T-cell (primary cell): ENCODE results near the gene KCNMA1. TPM values are rescaled to one million over a fixed set of nuclear protein-coding genes. Genes with fewer than 3 reads are reported as not detected.

Experiments
- ATAC-seq, 4 experiments: fragments of 200-7000 bp in 3 of 4; fragments of 150-1000 bp in 1 of 4; cut with Tn5 transposase; replicated peaks in 1 of 4; 1 replicate in 3 of 4; 2 replicates in 1 of 4; pipeline ENCODE4 v1.10.0; 2021; ENCODE audit warnings: moderate library complexity in 3 of 4, mild to moderate bottlenecking in 2 of 4, moderate number of reproducible peaks in 1 of 4
- CTCF ChIA-PET, 2 donors: fragments of 300-600 bp; sonication (Branson Sonifier 250); formaldehyde crosslinking; loops; one replicate each; lab custom pipeline; 2022; ENCODE audit warnings: antibody characterized with exemption in 2 of 2; lab: Charles Lee
- POLR2A ChIA-PET, 2 donors: fragments of 300-600 bp; sonication (Branson Sonifier 250); formaldehyde crosslinking; loops; one replicate each; lab custom pipeline; 2022; ENCODE audit warnings: antibody characterized with exemption in 2 of 2; lab: Charles Lee
- DNase-seq, 35 experiments: peaks; one replicate each; pipeline versions ENCODE4 v3.0.0 to v3.0.0-alpha.2; 2013 to 2023
- H3K27ac ChIP-seq: one replicate; pipeline ENCODE4 v1.5.1; 2013; ENCODE audit warnings: low read length
- H3K27me3 ChIP-seq, 2 experiments: replicated peaks in 1 of 2; 1 replicate in 1 of 2; 2 replicates in 1 of 2; pipeline versions ENCODE4 v1.6.1 to v1.7.0; 2013; ENCODE audit warnings: low read length in 1 of 2, mixed read lengths in 1 of 2; ENCODE audit not compliant: control insufficient read depth in 2 of 2, insufficient read depth in 2 of 2; ENCODE audit errors: extremely low read depth in 1 of 2
- H3K36me3 ChIP-seq, 2 donors: 1 replicate in 1 of 2; 2 replicates in 1 of 2; pipeline versions ENCODE4 v1.6.1 to v1.7.0; 2013; ENCODE audit warnings: low read length in 1 of 2; ENCODE audit not compliant: control insufficient read depth in 2 of 2, insufficient read depth in 1 of 2; ENCODE audit errors: extremely low read depth in 1 of 2
- H3K4me1 ChIP-seq, 2 experiments: 1 replicate in 1 of 2; 2 replicates in 1 of 2; pipeline versions ENCODE4 v1.6.1 to v1.7.0; 2013; ENCODE audit warnings: low read length in 2 of 2, mixed read lengths in 1 of 2; ENCODE audit not compliant: insufficient read depth in 2 of 2, control insufficient read depth in 1 of 2; ENCODE audit errors: extremely low read depth in 1 of 2
- H3K4me3 ChIP-seq, 2 donors: 1 replicate in 1 of 2; 2 replicates in 1 of 2; pipeline versions ENCODE4 v1.5.1 to v1.7.0; 2013; ENCODE audit warnings: mild to moderate bottlenecking in 2 of 2, low read length in 1 of 2, moderate library complexity in 1 of 2; ENCODE audit not compliant: control insufficient read depth in 1 of 2; ENCODE audit errors: extremely low read depth in 1 of 2
- H3K9me3 ChIP-seq: 2 replicates; pipeline ENCODE4 v1.7.0; 2013
- H3K27ac Mint-ChIP-seq, 2 donors: one replicate each; pipeline ENCODE4 v1.8.0; 2020 to 2021; ENCODE audit warnings: mild to moderate bottlenecking in 2 of 2, mixed read lengths in 2 of 2
- H3K27me3 Mint-ChIP-seq, 2 donors: one replicate each; pipeline ENCODE4 v1.8.0; 2021 to 2022; ENCODE audit warnings: mixed read lengths in 2 of 2
- H3K36me3 Mint-ChIP-seq: one replicate; pipeline ENCODE4 v1.8.0; 2021; ENCODE audit warnings: mixed read lengths
- H3K4me1 Mint-ChIP-seq, 3 donors: one replicate each; pipeline ENCODE4 v1.8.0; 2020 to 2022; ENCODE audit warnings: mixed read lengths in 3 of 3, mild to moderate bottlenecking in 1 of 3
- H3K4me3 Mint-ChIP-seq, 3 donors: one replicate each; pipeline ENCODE4 v1.8.0; 2020 to 2022; ENCODE audit warnings: mild to moderate bottlenecking in 3 of 3, mixed read lengths in 3 of 3, moderate library complexity in 3 of 3
- H3K9me3 Mint-ChIP-seq, 3 donors: one replicate each; pipeline ENCODE4 v1.8.0; 2020 to 2022; ENCODE audit warnings: mixed read lengths in 3 of 3
- WGBS: methylation state at CpG from one replicate; pipeline ENCODE4 v1.1.5; 2013; ENCODE audit warnings: missing lambda C conversion rate; ENCODE audit not compliant: insufficient coverage; 5-methylcytosine and 5-hydroxymethylcytosine counted together
- total RNA-seq, 35 experiments: library from RNA in 6 of 35; stranded (reverse) in 6 of 35; fragments of 120-200 nt in 1 of 35; gene quantifications; one replicate each; pipeline versions ENCODE4 v1.2.1 to v1.2.4 and lab custom pipeline; 2013 to 2026

The KCNMA1 gene
- total RNA-seq, 5 donors from 2014 or later (not counting 1 experiment from before 2014, with no cell fraction given): 0.14 to 1.6 (median 0.60) TPM

- ATAC-seq: no peak
- ChIA-PET CTCF (no interaction called here), POLR2A (no interaction called here)
- Histone ChIP-seq H3K27ac (no peak overlapping the region), H3K4me1 (no peaks in the 10 kb centered on the region), H3K9me3 (no peaks in the 10 kb centered on the region), H3K27me3 (peaks cover 0 to 4% of the 10 kb centered on the region in 2 experiments), H3K36me3 (no peaks in the 10 kb centered on the region), H3K4me3 (no peak overlapping the region)
- WGBS: 71% methylated on average over 1 of the region's 3 CpGs
- no peaks in the 10 kb centered on the region for H3K9me3 Mint-ChIP-seq
- H3K27ac Mint-ChIP-seq: no peak overlapping the region
- no peak overlapping the region for H3K4me3 Mint-ChIP-seq
- H3K4me1 Mint-ChIP-seq: no peaks in the 10 kb centered on the region
- no peak for DNase-seq
- H3K36me3 Mint-ChIP-seq: no peaks in the 10 kb centered on the region
- H3K27me3 Mint-ChIP-seq: peaks cover 2 to 10% of the 10 kb centered on the region in 2 donors
These were observed 50.2 kb downstream of the KCNMA1 start for GRCh38 chr10:77587416-77587790.

DNA sequence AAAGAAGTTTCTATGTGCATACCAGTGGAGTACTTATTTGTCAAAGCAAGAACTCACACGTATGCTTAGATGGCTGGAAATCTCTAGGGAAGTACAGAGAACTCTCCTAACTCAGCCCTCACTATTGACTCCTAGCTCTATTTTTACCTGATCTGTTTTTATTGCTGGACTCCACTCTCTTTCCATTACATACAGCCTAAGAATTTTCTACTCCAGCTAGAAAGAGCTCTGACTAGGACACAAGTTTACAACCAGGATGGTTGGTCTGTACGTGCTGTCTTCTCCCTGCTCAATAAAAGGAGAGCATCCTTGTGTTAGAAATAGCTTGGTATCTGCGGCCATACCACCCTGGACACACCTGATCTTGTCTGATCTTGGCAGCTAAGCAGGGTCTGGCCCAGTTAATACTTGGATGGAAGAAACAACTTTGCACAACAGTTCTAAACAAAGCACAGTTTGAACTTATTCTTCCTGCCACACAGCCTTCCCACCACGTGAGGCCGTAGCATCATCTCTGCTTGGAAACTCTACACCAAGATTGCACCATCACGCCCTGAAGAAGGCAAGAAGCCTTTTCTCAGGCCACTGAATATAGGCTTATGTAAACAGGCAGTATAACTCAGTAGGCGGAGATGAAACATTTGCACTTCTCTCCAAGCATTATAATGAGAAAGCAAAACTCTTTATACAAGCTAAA, 50.7 kb downstream of the KCNMA1 start:
- no peaks in the 10 kb centered on the region for H3K4me1 Mint-ChIP-seq
- H3K9me3 Mint-ChIP-seq: no peaks in the 10 kb centered on the region
- H3K4me3 Mint-ChIP-seq: no peak overlapping the region
- no peak for DNase-seq
- no peaks in the 10 kb centered on the region for H3K36me3 Mint-ChIP-seq
- H3K27ac Mint-ChIP-seq: no peak overlapping the region
- Histone ChIP-seq H3K4me3 (no peak overlapping the region), H3K27me3 (peaks cover 0 to 4% of the 10 kb centered on the region in 2 experiments), H3K27ac (no peak overlapping the region), H3K36me3 (no peaks in the 10 kb centered on the region), H3K9me3 (no peaks in the 10 kb centered on the region), H3K4me1 (no peaks in the 10 kb centered on the region)
- peaks cover 2 to 10% of the 10 kb centered on the region in 2 donors for H3K27me3 Mint-ChIP-seq
- ChIA-PET POLR2A (interaction anchor here in 1 of 2 donors (0.5 kb wide), 1 partner anchor 163 kb away, joined by 9 read pairs; no protein-coding TSS in a partner anchor), CTCF (no interaction called here)
- ATAC-seq: no peak
- 67% methylated on average over 3 of the region's 7 CpGs for WGBS

DNA sequence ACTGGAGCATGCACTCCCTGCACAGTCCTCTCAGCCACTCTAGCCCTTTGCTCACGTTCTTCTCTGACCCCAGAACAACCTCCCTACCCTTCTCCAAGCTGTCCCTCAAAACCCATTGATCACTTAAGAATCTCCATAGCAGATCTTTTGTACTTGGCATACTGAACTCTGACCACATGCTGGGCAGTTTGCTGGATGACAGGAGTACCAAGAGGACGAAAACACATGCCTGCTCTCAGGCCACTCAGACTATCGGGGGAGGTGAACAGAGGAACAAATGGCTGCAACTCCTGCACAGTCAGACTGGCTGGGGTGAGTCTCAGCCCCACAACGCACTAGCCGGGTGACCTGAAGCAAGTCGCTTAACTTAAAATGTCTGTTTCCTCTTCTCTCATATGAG, 52.7 kb downstream of the KCNMA1 start:
- peaks cover 2 to 6% of the 10 kb centered on the region in 2 donors for H3K27me3 Mint-ChIP-seq
- Histone ChIP-seq H3K27ac (no peak overlapping the region), H3K36me3 (no peaks in the 10 kb centered on the region), H3K27me3 (peaks cover 0 to 4% of the 10 kb centered on the region in 2 experiments), H3K4me1 (no peaks in the 10 kb centered on the region), H3K9me3 (no peaks in the 10 kb centered on the region), H3K4me3 (no peak overlapping the region)
- no peak for DNase-seq
- POLR2A ChIA-PET: no interaction called here
- WGBS: 75% methylated on average over 5 of the region's 6 CpGs
- no peaks in the 10 kb centered on the region for H3K36me3 Mint-ChIP-seq
- H3K4me1 Mint-ChIP-seq: no peaks in the 10 kb centered on the region
- no peaks in the 10 kb centered on the region for H3K9me3 Mint-ChIP-seq
- ATAC-seq: no peak
- no peak overlapping the region for H3K27ac Mint-ChIP-seq
- no peak overlapping the region for H3K4me3 Mint-ChIP-seq
- CTCF ChIA-PET: no interaction called here

- DNase-seq (no peak), ATAC-seq (no peak)
- H3K4me1 Mint-ChIP-seq: no peaks in the 10 kb centered on the region
- H3K27ac Mint-ChIP-seq: no peak overlapping the region
- CTCF ChIA-PET: interaction anchor here in 1 of 2 donors (0.6 kb wide), 1 partner anchor 168 kb away, joined by 3 read pairs; no protein-coding TSS in a partner anchor
- peaks cover 0 to 4% of the 10 kb centered on the region in 2 experiments for H3K27me3 ChIP-seq
- H3K9me3 Mint-ChIP-seq: no peaks in the 10 kb centered on the region
- H3K27me3 Mint-ChIP-seq: peaks cover 2 to 6% of the 10 kb centered on the region in 2 donors
- no peaks in the 10 kb centered on the region for H3K36me3 ChIP-seq
- H3K9me3 ChIP-seq: no peaks in the 10 kb centered on the region
- H3K4me3 Mint-ChIP-seq: no peak overlapping the region
- no peak overlapping the region for H3K4me3 ChIP-seq
- H3K36me3 Mint-ChIP-seq: no peaks in the 10 kb centered on the region
- H3K27ac ChIP-seq: no peak overlapping the region
- no peaks in the 10 kb centered on the region for H3K4me1 ChIP-seq
- POLR2A ChIA-PET: no interaction called here
These were observed 54.1 kb downstream of the KCNMA1 start for GRCh38 chr10:77583527-77583926.

DNA sequence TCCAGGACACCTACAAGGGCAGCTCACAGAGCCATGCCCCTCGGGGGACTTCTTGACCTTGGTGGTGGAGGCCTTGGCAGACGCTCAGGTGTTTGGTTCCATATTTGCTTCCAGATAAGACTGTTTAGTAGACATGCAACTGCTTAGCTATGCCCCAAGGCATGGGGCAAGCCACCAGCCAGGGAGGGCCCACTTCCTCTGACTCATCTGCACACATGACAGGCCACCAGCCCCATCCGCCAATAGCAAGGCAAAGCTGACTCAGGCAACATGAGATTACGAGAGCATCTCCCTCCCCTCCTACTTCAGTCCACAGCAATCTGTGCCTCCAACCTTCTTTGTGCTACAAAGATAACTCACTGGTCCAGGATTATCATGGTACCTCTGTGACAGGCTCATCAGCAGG, 54.9 kb downstream of the KCNMA1 start:
- Histone ChIP-seq H3K36me3 (no peaks in the 10 kb centered on the region), H3K9me3 (no peaks in the 10 kb centered on the region), H3K27me3 (peaks cover 0 to 4% of the 10 kb centered on the region in 2 experiments), H3K4me1 (no peaks in the 10 kb centered on the region), H3K4me3 (no peak overlapping the region), H3K27ac (no peak overlapping the region)
- ATAC-seq (peak in 1 of 4 experiments; percentile 42), DNase-seq (no peak)
- Mint-ChIP-seq H3K4me1 (no peaks in the 10 kb centered on the region), H3K36me3 (no peaks in the 10 kb centered on the region), H3K27me3 (peaks cover 2 to 6% of the 10 kb centered on the region in 2 donors), H3K4me3 (no peak overlapping the region), H3K9me3 (no peaks in the 10 kb centered on the region), H3K27ac (no peak overlapping the region)
- ChIA-PET CTCF (no interaction called here), POLR2A (no interaction called here)
- WGBS: 64% methylated on average over 4 of the region's 4 CpGs

GRCh38 chr10:77581738-77582137, 55.9 kb downstream of the KCNMA1 start:
- H3K4me3 ChIP-seq: no peak overlapping the region
- H3K4me3 Mint-ChIP-seq: no peak overlapping the region
- no peaks in the 10 kb centered on the region for H3K9me3 Mint-ChIP-seq
- 89% methylated on average over 3 of the region's 4 CpGs for WGBS
- H3K27me3 Mint-ChIP-seq: peaks cover 2 to 4% of the 10 kb centered on the region in 2 donors
- no peaks in the 10 kb centered on the region for H3K4me1 ChIP-seq
- POLR2A ChIA-PET: no interaction called here
- no peaks in the 10 kb centered on the region for H3K36me3 Mint-ChIP-seq
- CTCF ChIA-PET: no interaction called here
- H3K36me3 ChIP-seq: no peaks in the 10 kb centered on the region
- H3K9me3 ChIP-seq: no peaks in the 10 kb centered on the region
- H3K27ac Mint-ChIP-seq: no peak overlapping the region
- no peak for ATAC-seq
- no peaks in the 10 kb centered on the region for H3K4me1 Mint-ChIP-seq
- H3K27ac ChIP-seq: no peak overlapping the region
- no peak for DNase-seq
- H3K27me3 ChIP-seq: peaks cover 0 to 4% of the 10 kb centered on the region in 2 experiments
